Thyroid gland (tissue), 4 donors: ENCODE data around the gene COX6A2.

Experiments used
- POLR2A ChIP-seq, 2 donors: fragments of 450-650 bp; IDR thresholded peaks; one replicate each; pipeline ENCODE4 v1.6.1; 2017; ENCODE audit warnings: antibody characterized with exemption in 2 of 2, mild to moderate bottlenecking in 2 of 2, moderate library complexity in 1 of 2
- TF ChIP-seq, protein P1 (sequence below), 6 experiments: fragments of 200-600 bp in 3 of 6; fragments of 450-650 bp in 3 of 6; sonication (generic) in 3 of 6; IDR thresholded peaks; one replicate each; pipeline ENCODE4 v1.5.1; 2016 to 2019; ENCODE audit warnings: antibody characterized with exemption in 6 of 6, mild to moderate bottlenecking in 2 of 6, inconsistent platforms in 1 of 6, moderate library complexity in 1 of 6

DNA sequence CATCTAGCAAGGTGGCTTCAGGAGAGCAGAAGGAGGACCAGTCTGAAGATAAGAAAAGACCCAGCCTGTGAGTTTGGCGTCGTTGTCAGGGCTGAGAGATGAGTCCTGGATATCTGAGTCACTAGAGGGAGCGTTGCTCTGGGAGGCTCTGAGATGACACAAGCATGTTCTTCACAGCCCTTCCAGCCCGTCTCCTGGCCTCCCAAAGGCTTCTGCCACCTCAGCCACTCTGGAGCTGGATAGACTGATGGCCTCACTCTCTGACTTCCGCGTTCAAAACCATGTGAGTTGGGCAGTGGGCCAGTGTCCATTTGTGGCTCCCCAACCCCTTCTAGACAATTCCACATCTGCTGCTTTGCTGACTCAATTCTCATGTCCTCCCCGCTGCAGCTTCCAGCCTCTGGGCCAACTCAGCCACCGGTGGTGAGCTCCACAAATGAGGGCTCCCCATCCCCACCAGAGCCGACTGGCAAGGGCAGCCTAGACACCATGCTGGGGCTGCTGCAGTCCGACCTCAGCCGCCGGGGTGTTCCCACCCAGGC, 46.1 kb upstream of the COX6A2 start:
- TF ChIP-seq, protein P1, sequence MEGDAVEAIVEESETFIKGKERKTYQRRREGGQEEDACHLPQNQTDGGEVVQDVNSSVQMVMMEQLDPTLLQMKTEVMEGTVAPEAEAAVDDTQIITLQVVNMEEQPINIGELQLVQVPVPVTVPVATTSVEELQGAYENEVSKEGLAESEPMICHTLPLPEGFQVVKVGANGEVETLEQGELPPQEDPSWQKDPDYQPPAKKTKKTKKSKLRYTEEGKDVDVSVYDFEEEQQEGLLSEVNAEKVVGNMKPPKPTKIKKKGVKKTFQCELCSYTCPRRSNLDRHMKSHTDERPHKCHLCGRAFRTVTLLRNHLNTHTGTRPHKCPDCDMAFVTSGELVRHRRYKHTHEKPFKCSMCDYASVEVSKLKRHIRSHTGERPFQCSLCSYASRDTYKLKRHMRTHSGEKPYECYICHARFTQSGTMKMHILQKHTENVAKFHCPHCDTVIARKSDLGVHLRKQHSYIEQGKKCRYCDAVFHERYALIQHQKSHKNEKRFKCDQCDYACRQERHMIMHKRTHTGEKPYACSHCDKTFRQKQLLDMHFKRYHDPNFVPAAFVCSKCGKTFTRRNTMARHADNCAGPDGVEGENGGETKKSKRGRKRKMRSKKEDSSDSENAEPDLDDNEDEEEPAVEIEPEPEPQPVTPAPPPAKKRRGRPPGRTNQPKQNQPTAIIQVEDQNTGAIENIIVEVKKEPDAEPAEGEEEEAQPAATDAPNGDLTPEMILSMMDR (IDR thresholded peaks at IDR 0.05), result no peak
- TF ChIP-seq POLR2A (IDR thresholded peaks at IDR 0.05), result no peak
